GM10266 (cell line): ENCODE results near the gene ISOC1.

Source experiments
- DNase-seq: peaks from one replicate; pipeline ENCODE4 v3.0.0; 2012; ENCODE audit errors: extremely low spot score
- TF ChIP-seq, protein P1 (sequence below): IDR thresholded peaks from 2 replicates; pipeline ENCODE4 v1.5.1; 2012; ENCODE audit warnings: mild to moderate bottlenecking, low read depth; ENCODE audit not compliant: control insufficient read depth, insufficient read depth; ENCODE audit errors: missing control alignments

ISOC1 gene

DNA sequence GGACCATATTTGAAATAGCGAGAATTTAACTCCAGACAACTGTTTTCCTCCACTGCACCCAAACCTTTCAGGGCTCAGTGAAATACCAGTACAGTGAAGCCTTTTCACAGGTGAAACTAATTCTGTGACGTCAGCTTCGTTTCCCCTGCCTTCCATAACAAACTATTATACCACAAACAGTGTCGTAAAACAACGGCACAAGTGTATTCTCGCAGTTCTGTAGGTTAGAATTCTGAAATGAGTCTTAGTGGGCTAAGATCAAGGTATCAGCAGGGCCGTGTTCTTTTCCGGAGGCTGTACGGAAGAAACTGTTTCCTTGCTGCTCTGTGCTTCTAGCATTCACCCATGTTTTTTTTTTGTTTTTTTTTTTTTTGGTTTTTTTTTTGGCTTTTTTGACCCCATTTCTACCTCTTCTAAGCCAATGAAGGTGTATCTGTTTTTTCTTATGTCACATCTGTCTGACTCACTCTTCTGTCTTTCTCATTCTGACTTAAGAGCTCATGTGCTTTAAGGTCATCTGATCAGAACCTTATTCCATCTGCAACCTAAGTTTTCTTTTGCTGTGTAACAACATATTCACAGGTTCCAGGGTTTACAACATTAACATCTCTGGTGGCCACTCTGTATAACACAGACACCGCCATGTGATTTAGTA, 20.1 kb downstream of the ISOC1 start:
- TF ChIP-seq, protein P1, sequence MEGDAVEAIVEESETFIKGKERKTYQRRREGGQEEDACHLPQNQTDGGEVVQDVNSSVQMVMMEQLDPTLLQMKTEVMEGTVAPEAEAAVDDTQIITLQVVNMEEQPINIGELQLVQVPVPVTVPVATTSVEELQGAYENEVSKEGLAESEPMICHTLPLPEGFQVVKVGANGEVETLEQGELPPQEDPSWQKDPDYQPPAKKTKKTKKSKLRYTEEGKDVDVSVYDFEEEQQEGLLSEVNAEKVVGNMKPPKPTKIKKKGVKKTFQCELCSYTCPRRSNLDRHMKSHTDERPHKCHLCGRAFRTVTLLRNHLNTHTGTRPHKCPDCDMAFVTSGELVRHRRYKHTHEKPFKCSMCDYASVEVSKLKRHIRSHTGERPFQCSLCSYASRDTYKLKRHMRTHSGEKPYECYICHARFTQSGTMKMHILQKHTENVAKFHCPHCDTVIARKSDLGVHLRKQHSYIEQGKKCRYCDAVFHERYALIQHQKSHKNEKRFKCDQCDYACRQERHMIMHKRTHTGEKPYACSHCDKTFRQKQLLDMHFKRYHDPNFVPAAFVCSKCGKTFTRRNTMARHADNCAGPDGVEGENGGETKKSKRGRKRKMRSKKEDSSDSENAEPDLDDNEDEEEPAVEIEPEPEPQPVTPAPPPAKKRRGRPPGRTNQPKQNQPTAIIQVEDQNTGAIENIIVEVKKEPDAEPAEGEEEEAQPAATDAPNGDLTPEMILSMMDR = no peak
- no peak for DNase-seq

DNA sequence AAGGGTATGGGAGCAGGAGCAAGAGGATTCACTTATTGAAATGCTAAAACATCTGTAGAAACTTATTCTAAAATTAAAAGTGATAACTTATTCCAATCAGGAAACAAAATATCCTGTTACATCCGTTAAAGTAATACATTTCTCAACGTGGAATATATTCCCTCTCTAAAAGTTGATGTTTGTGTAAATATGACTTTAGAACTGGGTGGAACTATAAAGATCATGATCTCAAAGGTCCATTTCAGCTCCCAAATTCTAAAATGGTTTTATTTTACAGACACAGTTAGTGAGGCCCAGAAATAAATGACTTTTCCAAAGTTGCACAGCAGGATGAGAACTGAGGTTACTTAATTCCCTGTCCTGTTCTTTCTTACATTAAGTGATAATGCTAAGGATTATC, 21.1 kb downstream of the ISOC1 start:
- TF ChIP-seq, protein P1 = no peak
- no peak for DNase-seq

DNA sequence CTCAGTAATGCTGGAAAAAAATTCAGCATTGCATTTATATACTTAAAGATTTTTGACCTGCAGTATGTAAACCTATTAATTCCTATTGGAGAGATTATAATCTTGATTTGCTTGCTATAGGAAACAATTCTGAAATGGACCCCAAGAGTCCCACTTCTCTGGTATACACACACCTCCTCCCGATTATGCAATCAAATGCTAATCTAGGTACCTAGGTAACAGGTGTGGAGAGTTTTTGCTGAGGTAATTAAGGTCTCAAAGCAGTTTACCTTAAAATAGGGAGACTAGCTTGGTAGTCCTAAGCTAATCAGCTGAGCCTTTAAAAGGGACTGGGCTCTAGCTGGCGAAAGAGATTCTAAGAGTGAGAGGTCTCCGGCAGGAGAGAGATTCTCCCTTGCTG, 22.2 kb downstream of the ISOC1 start:
- TF ChIP-seq, protein P1 = no peak
- DNase-seq = no peak

DNA sequence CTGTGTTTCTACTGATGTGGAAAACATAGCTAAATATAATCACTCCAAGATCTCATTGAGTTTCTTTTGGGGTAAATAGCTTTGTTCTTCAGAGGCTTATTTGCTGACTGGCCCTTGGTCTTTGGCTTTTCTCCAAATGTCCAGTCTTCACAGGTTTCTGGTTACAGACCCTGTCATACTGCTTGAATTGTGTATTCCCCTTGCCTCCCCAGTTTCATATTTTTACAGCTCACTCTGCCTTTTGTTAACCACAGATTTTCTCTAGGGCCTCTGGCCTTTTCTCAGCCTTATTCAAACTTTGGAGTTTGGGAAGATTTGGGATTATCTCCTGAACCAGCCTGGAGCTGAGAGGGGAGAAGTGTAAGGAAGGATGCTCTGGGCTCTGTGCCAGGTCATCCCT, 23.9 kb downstream of the ISOC1 start:
- no peak for DNase-seq
- TF ChIP-seq, protein P1 = no peak

DNA sequence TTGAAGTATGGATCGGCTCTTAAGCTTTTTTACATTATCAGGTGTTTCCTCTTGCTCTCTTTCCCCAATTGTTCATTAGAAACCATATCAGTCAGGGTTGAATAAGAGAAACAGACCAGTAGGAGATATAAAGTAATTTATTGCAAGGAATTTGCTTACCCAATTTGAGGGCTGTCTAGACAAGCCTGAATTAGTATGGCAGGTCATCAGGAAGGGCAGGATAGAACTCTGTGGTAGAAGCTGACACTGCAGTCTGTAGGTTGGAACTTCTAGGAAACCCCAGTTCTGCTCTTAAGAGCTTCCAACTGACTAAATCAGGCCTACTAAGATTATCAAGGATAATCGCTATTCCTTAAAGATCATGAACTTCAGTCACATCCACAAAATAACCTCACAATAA, 24.3 kb downstream of the ISOC1 start:
- TF ChIP-seq, protein P1 = no peak
- DNase-seq = no peak

DNA sequence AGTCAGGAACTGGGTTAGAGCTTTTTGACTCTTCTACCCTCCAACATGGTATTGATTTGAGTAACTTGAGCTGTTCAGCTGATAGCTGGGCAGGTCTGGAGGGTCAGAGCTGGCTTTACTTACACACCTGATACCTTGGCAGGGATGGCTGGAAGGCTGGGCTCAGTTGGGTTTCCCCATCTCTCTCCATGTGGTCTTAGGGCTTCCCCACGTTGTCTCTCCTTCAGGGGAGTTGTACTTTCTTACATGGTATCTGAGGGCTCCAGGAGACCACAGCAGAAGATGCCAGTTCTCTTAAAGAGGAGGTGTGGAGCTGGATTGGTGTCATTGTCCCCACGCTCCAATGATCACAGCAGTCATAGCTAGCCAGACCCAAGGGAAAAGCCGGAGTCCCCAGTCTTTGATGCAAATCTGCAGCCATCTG, 25.6 kb downstream of the ISOC1 start:
- TF ChIP-seq, protein P1 = no peak
- no peak for DNase-seq

DNA sequence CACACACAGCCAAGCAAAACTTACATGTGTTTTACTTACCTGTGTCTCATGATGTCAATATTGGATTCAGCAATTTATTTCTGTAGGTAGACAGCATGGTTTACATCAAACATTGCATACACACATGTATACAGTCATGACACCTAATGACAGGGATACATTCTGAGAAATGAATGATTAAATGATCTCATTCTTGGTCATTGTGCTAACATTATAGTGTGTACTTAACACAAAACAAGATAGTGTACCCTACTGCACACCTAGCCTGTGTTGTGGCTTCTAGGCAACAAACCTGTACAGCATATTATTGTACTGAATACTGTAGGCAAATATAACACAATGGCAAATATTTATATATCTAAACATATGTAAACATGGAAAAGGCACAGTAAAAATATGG, 28.0 kb downstream of the ISOC1 start:
- no peak for DNase-seq
- TF ChIP-seq, protein P1 = no peak
